SH-SY5Y (cell line): Measurements from ENCODE around the gene CDH22.

Source experiments
- GATA2 ChIP-seq: IDR thresholded peaks from 2 replicates; pipeline ENCODE4 v1.6.1; 2011; ENCODE audit warnings: mild to moderate bottlenecking, low read depth, low read length
- GATA3 ChIP-seq: IDR thresholded peaks from 2 replicates; pipeline ENCODE4 v1.6.1; 2011; ENCODE audit warnings: low read depth, mild to moderate bottlenecking, low read length, moderate library complexity

GRCh38 chr20:46275091-46275490 lies 33.2 kb downstream of the CDH22 start:
- no peak for TF ChIP-seq GATA3
- no peak for TF ChIP-seq GATA2
